A673 (cell line): Measurements from ENCODE around the gene LIPM. TPM values are rescaled to one million over a fixed set of nuclear protein-coding genes. Genes with fewer than 3 reads are reported as not detected.

Source experiments
- BruUV-seq: library from RNA; stranded (reverse); fragments of 400-500 nt; replicated peaks from 2 replicates; lab custom pipeline; 2021; lab: Mats Ljungman, UMichigan
- CTCF ChIA-PET: fragments of 300-600 bp; sonication (Branson Sonifier 250); formaldehyde crosslinking; loops from one replicate; lab custom pipeline; 2022; ENCODE audit warnings: antibody characterized with exemption; lab: Charles Lee
- POLR2A ChIA-PET: fragments of 300-600 bp; sonication (Branson Sonifier 250); formaldehyde crosslinking; loops from one replicate; lab custom pipeline; 2022; ENCODE audit warnings: antibody characterized with exemption; ENCODE audit not compliant: low non-redundant PET; lab: Charles Lee
- DNase-seq: peaks from one replicate; pipeline ENCODE4 v3.0.0-alpha.2; 2015; ENCODE audit warnings: low spot score
- H3K27ac ChIP-seq: fragments of 200-600 bp; sonication (generic); 2 replicates; pipeline ENCODE4 v1.5.1; 2016; ENCODE audit warnings: mixed run types, low read depth, mild to moderate bottlenecking, mixed read lengths, antibody characterized with exemption, low read length; ENCODE audit not compliant: poor library complexity, severe bottlenecking
- H3K27me3 ChIP-seq: fragments of 200-600 bp; sonication (generic); replicated peaks from 2 replicates; pipeline ENCODE4 v1.6.1; 2017; ENCODE audit warnings: mixed run types, low read depth, mild to moderate bottlenecking, mixed read lengths, antibody characterized with exemption, low read length; ENCODE audit not compliant: insufficient read depth, poor library complexity
- H3K36me3 ChIP-seq: fragments of 200-600 bp; sonication (generic); 2 replicates; pipeline ENCODE4 v1.6.1; 2016; ENCODE audit warnings: mixed run types, mild to moderate bottlenecking, mixed read lengths, antibody characterized with exemption, low read length; ENCODE audit not compliant: insufficient read depth, poor library complexity, severe bottlenecking
- H3K4me1 ChIP-seq: fragments of 200-600 bp; sonication (generic); 2 replicates; pipeline ENCODE4 v1.6.1; 2017; ENCODE audit warnings: mixed run types, mild to moderate bottlenecking, mixed read lengths, antibody characterized with exemption, low read length; ENCODE audit not compliant: insufficient read depth, poor library complexity, severe bottlenecking
- H3K4me3 ChIP-seq: fragments of 200-600 bp; sonication (generic); 2 replicates; pipeline ENCODE4 v1.5.1; 2016; ENCODE audit warnings: low read depth, mixed run types, mild to moderate bottlenecking, mixed read lengths, low read length; ENCODE audit not compliant: poor library complexity, severe bottlenecking
- H3K9me3 ChIP-seq: fragments of 200-600 bp; sonication (generic); 2 replicates; pipeline ENCODE4 v1.6.1; 2016; ENCODE audit warnings: mixed run types, low read depth, mild to moderate bottlenecking, mixed read lengths, antibody characterized with exemption, low read length; ENCODE audit not compliant: poor library complexity, severe bottlenecking
- CTCF ChIP-seq: fragments of 300-800, 200-600 bp; sonication (generic); conservative IDR thresholded peaks from 2 replicates; pipeline ENCODE4 v1.5.1; 2017; ENCODE audit warnings: low read depth, mild to moderate bottlenecking, antibody characterized with exemption, low read length, moderate library complexity, mixed read lengths
- EZH2 ChIP-seq: fragments of 200-600 bp; sonication (generic); IDR thresholded peaks from 2 replicates; pipeline ENCODE4 v1.6.1; 2017; ENCODE audit warnings: borderline replicate concordance, low read depth, mild to moderate bottlenecking, mixed read lengths, antibody characterized with exemption, low read length; ENCODE audit not compliant: poor library complexity, severe bottlenecking
- intact Hi-C: fragments of 100-400 bp; cut with micrococcal nuclease; formaldehyde crosslinking; loops from one replicate; pipeline ENCODE4 v1.10.0; 2022; ENCODE audit not compliant: unreplicated experiment
- total RNA-seq: library from RNA; stranded (reverse); gene quantifications from 2 replicates; pipeline ENCODE4 v1.2.3, GENCODE V29; 2021

LIPM gene
- total RNA-seq, 1 experiment from 2014 or later, result not detected

DNA sequence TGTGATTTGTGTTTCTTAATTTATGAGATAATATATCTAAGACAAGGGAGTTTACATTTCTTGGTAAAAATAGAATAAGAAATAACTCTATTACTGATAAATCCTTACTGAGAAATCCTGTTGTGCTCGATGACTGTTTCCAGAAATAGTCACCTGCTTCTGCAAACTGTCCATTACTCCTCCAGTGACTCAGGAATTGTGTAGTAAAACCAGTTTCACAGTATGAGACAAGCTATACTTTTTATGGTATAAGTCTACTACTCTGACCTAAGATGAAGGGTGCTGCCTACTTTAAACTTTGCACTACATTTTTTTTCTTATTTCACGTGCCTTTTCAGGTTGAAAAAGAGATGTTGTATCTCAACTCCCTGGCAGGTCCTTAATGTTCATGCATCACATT lies 56.0 kb downstream of the LIPM start:
- Histone ChIP-seq H3K4me3 (no peak overlapping the region), H3K36me3 (no peaks in the 10 kb centered on the region), H3K27ac (no peak overlapping the region), H3K27me3 (no peaks in the 10 kb centered on the region), H3K9me3 (no peaks in the 10 kb centered on the region), H3K4me1 (peaks cover under 1% of the 10 kb centered on the region)
- intact Hi-C loops, result no loop called here
- ChIA-PET CTCF (no interaction called here), POLR2A (no interaction called here)
- no TSS peak for BruUV-seq
- no peak for DNase-seq
- TF ChIP-seq CTCF, result no peak
- TF ChIP-seq EZH2, result no peak

GRCh38 chr10:88861036-88861435 lies 58.5 kb downstream of the LIPM start:
- H3K9me3 ChIP-seq, result no peaks in the 10 kb centered on the region
- H3K27me3 ChIP-seq, result no peaks in the 10 kb centered on the region
- intact Hi-C loops, result no loop called here
- CTCF ChIA-PET, result no interaction called here
- no peak overlapping the region for H3K27ac ChIP-seq
- TF ChIP-seq EZH2, result no peak
- no peak for TF ChIP-seq CTCF
- no peaks in the 10 kb centered on the region for H3K4me1 ChIP-seq
- no peak for DNase-seq
- no peaks in the 10 kb centered on the region for H3K36me3 ChIP-seq
- POLR2A ChIA-PET, result no interaction called here
- H3K4me3 ChIP-seq, result no peak overlapping the region
- BruUV-seq, result no TSS peak

DNA sequence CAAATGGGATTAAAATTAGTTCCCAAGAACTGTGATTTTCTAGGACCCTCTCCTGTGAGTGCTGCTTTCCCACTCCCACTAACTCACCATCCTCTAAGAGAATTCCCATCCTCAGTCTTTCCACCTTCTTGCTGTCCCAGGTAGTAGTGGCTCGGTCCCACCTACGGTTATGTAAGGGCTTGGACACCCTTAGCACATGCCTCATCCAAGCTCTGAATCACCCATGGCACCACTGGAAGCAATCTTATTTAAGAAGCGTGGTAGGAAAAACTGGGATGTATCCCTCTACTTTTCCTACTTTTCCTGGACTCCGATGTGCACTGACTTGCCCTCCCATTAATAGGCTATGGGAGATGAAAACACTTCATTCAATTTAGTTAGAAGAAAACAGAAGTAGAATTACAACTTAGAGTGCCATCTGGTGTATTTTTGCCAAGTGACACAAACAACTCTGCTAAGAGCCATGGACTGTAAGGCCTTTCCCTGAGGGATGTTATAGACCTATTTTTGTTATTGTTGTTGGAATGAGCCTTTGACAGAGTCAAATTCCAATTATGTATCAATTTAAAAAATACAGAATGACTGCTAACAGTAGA lies 62.8 kb downstream of the LIPM start:
- CTCF ChIA-PET, result interaction anchor here (0.6 to 1.0 kb wide), 2 partner anchors 10 to 14 kb away, joined by 4 read pairs; no protein-coding TSS in a partner anchor
- no peaks in the 10 kb centered on the region for H3K36me3 ChIP-seq

More for the DNA sequence above, 62.8 kb downstream of the LIPM start:
- peak; percentile 48 for TF ChIP-seq CTCF
- TF ChIP-seq EZH2, result no peak
- intact Hi-C loops, result no loop called here
- H3K27me3 ChIP-seq, result no peaks in the 10 kb centered on the region
- no peaks in the 10 kb centered on the region for H3K9me3 ChIP-seq
- no TSS peak for BruUV-seq
- POLR2A ChIA-PET, result no interaction called here
- DNase-seq, result peak; percentile 39
- H3K4me3 ChIP-seq, result no peak overlapping the region
- peaks cover 10% of the 10 kb centered on the region for H3K4me1 ChIP-seq
- no peak overlapping the region for H3K27ac ChIP-seq
